ENCODE data around the gene GABRB2.

DNA sequence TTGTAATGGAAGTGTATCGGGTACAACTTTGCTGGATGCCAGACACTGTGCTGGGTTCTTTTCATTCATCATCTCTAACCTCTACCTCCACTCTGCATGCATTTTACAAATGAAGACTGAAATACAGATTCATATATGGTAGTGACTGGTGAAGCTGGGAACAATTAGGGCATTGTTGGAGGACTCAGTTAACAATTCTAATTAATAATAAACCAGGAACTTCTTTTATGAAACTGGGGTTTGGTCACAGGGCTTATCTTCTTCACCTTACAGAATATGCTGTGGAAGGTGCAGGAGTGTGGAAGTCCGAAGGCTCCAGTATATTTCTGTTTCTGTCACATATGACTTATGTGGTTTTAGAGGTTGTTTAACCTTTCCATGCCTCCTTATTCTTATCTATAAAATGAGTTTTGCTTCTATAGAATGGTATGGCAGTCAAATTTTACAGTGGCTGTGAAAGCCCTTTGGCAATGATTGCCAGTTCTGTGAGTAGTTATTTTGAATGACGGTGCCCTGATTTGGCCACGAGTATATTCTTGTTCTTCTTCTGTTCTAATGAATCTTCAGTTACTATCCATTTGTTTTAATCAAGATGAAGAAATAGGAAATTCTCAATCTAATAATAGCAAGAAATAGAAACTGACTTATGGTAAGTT, 284.7 kb downstream of the GABRB2 start:
- TF ChIP-seq, protein P1, sequence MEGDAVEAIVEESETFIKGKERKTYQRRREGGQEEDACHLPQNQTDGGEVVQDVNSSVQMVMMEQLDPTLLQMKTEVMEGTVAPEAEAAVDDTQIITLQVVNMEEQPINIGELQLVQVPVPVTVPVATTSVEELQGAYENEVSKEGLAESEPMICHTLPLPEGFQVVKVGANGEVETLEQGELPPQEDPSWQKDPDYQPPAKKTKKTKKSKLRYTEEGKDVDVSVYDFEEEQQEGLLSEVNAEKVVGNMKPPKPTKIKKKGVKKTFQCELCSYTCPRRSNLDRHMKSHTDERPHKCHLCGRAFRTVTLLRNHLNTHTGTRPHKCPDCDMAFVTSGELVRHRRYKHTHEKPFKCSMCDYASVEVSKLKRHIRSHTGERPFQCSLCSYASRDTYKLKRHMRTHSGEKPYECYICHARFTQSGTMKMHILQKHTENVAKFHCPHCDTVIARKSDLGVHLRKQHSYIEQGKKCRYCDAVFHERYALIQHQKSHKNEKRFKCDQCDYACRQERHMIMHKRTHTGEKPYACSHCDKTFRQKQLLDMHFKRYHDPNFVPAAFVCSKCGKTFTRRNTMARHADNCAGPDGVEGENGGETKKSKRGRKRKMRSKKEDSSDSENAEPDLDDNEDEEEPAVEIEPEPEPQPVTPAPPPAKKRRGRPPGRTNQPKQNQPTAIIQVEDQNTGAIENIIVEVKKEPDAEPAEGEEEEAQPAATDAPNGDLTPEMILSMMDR (IDR thresholded peaks at IDR 0.05), result no peak
- TF ChIP-seq POLR2AphosphoS5 (IDR thresholded peaks at IDR 0.05; ENCODE audit: low read depth, low read length), result no peak
- TF ChIP-seq, protein P2, sequence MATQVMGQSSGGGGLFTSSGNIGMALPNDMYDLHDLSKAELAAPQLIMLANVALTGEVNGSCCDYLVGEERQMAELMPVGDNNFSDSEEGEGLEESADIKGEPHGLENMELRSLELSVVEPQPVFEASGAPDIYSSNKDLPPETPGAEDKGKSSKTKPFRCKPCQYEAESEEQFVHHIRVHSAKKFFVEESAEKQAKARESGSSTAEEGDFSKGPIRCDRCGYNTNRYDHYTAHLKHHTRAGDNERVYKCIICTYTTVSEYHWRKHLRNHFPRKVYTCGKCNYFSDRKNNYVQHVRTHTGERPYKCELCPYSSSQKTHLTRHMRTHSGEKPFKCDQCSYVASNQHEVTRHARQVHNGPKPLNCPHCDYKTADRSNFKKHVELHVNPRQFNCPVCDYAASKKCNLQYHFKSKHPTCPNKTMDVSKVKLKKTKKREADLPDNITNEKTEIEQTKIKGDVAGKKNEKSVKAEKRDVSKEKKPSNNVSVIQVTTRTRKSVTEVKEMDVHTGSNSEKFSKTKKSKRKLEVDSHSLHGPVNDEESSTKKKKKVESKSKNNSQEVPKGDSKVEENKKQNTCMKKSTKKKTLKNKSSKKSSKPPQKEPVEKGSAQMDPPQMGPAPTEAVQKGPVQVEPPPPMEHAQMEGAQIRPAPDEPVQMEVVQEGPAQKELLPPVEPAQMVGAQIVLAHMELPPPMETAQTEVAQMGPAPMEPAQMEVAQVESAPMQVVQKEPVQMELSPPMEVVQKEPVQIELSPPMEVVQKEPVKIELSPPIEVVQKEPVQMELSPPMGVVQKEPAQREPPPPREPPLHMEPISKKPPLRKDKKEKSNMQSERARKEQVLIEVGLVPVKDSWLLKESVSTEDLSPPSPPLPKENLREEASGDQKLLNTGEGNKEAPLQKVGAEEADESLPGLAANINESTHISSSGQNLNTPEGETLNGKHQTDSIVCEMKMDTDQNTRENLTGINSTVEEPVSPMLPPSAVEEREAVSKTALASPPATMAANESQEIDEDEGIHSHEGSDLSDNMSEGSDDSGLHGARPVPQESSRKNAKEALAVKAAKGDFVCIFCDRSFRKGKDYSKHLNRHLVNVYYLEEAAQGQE (IDR thresholded peaks at IDR 0.05; ENCODE audit: insufficient read depth in 1 of 2, low read depth in 2 of 2, low read length in 1 of 2), result no peak
- no peak for TF ChIP-seq TCF7L2 (IDR thresholded peaks at IDR 0.05; ENCODE audit: low read depth, low read length)
- no peak for TF ChIP-seq SIN3A (IDR thresholded peaks at IDR 0.05; ENCODE audit: borderline replicate concordance, insufficient read depth, low read depth, low read length)

Data from Panc1 (cell line).